GM18951 (cell line): Measurements from ENCODE around the gene RAB5IF.

ENCODE experiments used
- POLR2A ChIP-seq: IDR thresholded peaks from 4 replicates; pipeline ENCODE4 v1.6.1; 2011; ENCODE audit warnings: mild to moderate bottlenecking; ENCODE audit not compliant: insufficient read length, insufficient read depth; ENCODE audit errors: extremely low read depth
- in situ Hi-C: fragments of 300-500 bp; cut with MboI; formaldehyde crosslinking; loops from one replicate; pipeline ENCODE4 v1.12.0; 2022; ENCODE audit warnings: low sequenced_read_pairs, mixed read lengths, inconsistent platforms; ENCODE audit not compliant: unreplicated experiment

The RAB5IF gene

DNA sequence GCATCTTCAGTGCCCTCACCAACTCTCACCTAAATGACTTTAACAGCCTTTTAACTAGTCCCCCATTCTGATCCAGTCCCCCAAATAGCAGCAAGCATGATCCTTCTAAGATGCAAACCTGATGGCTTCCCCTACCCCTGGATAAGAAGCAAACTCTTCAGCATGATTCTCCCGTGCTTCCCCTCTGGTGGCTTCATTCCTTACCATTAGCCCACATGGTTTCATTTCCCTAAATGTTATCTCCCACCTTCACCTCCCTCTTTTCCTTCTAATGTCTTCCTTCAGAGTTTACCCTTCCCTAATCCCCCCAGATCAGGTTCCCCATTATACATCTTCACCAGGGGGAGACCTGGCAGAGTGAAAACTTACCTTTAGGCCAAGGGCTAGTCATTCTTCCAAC lies 4.0 kb upstream of the RAB5IF start:
- no peak for TF ChIP-seq POLR2A
- in situ Hi-C loops: loop anchor here (25.0 kb wide), 1 partner anchor 286 kb away; the partner anchor contains the start of gene TLDC2

DNA sequence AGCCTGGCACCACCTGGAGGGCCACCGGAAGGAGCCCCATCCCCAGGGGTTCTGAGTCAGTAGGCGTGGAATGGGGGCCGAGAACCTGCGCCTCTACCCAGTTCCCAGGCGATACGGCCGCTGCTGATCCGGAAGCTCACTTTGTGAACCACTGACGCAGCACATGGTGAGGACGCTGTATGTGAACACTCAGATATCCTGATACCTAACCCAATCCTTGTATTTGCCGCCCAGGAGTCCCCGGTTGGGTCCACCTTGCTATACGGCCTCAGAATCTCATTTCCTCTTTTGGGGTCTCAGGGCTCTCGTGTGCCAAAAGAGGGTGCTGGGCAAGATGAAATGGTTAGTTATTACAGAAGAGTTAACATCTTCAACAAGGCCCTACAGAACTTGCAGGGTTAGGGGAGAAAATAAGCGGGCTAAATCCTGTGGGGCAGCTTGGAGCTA lies 604 bp upstream of the RAB5IF start:
- in situ Hi-C loops: loop anchor here (25.0 kb wide), 1 partner anchor 282 kb away; the partner anchor contains the start of gene TLDC2
- no peak for TF ChIP-seq POLR2A

DNA sequence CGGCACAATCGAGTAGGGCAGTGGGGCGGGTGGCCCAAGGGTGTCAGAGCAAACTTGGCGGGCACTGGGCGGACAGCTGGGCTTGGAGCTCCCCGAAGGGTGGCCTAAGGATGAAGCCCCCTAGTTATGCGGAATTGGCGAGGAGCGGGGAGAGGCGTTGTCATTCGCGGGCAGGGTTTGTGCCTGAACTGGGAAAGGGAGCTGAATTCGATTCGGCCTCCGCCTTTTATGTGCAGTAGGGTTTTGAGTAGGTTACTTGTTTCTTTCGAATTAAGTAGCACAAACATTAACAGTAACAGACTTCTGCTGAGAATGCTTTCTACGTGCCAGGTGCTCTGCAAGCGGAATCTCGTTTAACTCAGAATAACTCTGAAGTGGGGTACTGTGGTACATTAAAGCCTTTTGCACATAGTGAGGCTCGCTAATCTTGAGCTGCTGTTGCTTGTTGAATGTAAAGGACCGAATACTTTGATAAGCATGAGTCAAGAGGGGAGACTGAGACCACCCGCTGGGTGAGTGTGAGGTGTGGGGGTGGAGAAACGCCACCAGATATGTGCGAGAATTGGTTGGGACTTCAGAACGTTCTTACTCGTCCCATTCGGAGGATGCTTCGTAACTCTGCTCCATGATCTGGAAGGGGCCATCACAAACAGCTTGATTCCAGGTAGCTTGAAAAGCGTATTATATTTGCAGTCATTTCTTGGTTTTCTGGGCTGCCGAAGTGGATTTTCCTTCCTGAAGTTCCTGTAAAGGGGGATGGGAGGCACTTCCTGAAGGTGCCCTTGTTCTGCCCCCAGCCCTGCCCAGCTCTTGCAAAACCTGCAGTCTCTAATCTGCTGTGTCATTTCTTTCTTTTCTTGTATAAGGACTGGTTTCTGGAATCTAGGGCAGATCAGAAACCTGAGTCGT lies 833 bp downstream of the RAB5IF start:
- in situ Hi-C loops: loop anchor here (25.0 kb wide), 1 partner anchor 281 kb away; the partner anchor contains the start of gene TLDC2
- no peak for TF ChIP-seq POLR2A

DNA sequence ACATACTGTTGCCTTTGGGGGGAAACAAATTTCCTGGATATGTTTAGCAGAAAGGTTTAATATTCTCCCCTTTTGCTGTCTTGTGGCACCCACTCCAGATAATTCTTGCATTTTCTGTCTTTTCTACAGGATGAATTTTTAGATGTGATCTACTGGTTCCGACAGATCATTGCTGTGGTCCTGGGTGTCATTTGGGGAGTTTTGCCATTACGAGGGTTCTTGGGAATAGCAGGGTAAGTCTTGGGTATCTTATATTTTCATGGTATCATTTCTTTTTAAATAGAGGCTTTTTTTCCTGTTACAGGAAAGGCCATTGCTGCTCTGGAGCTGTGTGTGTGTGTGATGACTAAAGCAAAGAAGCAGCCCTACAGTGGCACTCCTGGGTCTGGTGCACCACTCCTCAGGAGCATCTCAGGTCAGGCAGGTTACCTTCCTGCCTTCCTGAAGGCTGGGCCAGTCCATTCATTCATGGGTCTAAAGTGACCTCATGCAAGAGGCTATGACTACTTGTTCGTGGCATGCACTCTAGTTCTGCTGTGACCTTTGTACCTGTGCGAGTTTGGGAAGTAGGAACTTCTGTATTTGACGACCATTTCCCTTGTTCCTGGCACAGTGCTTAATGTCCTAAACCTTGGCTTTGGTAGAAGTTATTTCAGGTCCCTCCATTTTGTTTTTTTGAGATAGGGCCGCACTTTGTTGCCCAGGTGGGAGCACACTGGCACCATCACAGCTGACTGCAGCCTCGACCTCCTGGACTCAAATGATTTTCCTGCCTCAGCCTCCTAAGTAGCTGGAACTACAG lies 2.2 kb downstream of the RAB5IF start:
- no peak for TF ChIP-seq POLR2A
- in situ Hi-C loops: loop anchor here (25.0 kb wide), 1 partner anchor 280 kb away; the partner anchor contains the start of gene TLDC2

DNA sequence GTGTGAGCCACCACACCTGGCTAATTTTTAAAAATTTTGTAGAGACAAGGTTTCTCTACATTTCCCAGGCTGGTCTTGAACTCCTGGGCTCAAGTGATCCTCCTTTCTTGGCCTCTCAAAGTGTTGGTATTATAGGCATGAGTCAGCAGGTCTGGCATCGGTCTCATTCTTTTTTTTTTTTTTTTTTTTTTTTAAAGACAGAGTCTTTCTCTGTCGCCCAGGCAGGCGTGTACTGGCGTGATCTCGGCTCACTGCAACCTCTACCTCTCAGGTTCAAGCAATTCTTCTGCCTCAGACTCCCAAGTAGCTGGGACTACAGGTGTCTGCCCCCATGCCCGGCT lies 2.8 kb downstream of the RAB5IF start:
- in situ Hi-C loops: loop anchor here (25.0 kb wide), 1 partner anchor 279 kb away; the partner anchor contains the start of gene TLDC2

DNA sequence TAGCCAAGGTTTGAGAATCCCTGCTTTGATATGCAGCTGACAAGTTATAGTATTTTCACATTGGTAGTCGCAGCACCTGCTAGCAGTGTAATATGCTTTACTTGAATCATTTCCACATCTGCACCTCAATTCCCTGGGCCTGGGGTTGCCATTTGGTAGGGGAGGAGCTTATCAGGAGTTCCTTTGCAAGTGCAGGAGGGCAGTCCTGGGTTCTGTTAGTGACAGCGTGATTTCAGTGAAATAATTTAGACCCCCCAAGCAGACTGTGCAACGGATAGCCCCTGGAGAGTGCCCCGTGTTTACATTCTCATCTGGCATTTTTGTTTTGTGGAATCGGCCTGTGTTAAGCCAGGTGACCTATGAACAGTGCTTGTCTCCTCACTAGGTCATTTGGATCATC lies 6.0 kb downstream of the RAB5IF start:
- in situ Hi-C loops: loop anchor here (25.0 kb wide), 1 partner anchor 276 kb away; the partner anchor contains the start of gene TLDC2
- TF ChIP-seq POLR2A: no peak

DNA sequence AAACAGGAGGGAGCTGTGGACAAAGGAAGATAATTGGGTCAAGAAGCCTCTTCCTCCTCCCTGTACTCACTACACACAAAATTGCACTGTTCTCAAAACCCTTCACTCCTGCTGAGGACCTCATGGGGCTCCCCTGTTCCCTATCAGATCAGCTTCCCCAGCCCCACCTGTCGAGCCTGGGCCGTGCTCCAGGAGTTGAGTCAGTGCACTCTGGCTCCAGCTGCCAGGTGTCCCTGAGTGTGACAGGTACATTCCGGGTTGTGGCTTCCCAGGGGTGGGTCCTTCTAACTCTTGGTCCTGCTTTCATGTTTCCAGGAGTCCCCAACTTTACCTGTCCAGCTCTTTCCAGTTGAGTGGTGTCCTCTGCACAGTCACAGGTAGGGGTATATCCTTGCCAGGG lies 8.4 kb downstream of the RAB5IF start:
- in situ Hi-C loops: loop anchor here (25.0 kb wide), 1 partner anchor 273 kb away; the partner anchor contains the start of gene TLDC2
- TF ChIP-seq POLR2A: no peak

DNA sequence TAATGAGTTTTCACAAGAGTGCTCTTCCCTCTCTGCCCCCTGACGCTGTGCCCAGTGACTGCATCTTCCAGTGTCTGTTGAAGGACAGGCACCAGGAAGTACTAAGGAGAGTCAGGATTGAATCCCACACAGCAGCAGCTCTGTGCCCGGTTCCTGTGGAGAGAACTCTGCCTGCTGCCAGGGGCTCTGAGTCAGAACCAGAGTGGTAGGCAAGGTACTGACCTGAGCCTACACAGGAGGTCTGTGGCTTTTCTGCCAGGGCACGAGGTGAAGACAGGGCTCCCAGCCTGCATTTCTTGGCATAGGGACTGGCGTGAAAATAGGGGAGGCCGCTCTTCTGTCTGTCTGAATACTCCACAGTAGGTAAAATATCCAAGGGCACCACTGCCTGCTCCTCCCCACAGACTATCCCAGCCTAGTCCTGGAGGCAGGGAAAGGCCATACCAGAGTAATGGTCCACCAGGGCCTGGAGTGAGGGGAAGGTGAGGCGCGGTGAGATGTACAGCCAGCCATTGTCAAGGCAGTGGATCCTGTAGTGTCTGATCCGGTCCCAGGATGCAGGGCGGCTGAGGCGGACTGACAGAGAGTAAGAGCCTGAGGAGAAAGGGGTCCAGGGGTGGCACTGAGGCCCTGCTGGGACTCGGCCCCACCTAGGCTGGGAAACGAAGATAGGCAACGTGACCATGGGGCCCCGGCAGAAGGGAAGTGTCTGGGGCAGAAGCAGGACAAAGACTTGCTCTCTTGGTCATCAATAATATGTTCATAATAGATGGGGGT lies 9.4 kb downstream of the RAB5IF start:
- in situ Hi-C loops: loop anchor here (25.0 kb wide), 1 partner anchor 272 kb away; the partner anchor contains the start of gene TLDC2
- TF ChIP-seq POLR2A: no peak

DNA sequence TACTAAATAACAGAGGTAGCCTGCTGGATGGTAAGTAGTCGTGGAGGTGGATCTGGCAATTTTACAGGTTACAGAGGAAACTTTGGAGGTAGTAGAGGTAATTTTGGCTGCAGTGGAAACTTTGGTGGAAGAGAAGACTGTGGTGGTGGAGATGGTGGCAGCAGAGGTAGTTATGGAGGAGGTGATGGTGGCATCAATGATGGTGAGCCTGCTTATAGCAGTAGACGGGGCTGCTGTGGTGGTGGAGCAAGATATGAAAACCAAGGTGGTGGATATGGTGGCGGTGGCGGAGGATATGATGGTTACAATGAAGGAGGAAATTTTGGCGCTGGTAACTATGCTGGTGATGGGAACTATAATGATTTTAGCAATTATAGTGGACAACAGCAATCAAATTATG lies 15.3 kb downstream of the RAB5IF start:
- in situ Hi-C loops: loop anchor here (25.0 kb wide), 1 partner anchor 266 kb away; the partner anchor contains the start of gene TLDC2
- TF ChIP-seq POLR2A: no peak

DNA sequence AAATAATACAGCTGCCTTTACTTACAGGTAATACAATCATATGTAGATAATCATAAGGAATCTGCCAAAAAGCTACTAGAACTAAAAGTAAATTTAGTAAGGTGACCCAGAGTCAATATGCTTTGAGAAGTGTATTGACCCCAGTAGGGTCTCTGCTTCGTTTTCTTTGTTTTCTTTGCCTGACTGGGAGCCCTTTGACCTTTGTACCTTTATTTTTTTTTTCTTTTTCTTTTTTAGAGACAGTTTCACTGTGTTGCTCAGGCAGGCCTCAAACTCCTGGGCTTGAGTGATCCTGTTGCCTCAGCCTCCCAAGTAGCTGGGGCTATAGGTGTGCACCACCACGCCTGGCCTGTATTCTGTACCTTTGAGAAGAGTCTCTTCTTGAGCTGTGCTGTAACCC lies 17.9 kb downstream of the RAB5IF start:
- no peak for TF ChIP-seq POLR2A
- in situ Hi-C loops: loop anchor here (25.0 kb wide), 1 partner anchor 264 kb away; the partner anchor contains the start of gene TLDC2

DNA sequence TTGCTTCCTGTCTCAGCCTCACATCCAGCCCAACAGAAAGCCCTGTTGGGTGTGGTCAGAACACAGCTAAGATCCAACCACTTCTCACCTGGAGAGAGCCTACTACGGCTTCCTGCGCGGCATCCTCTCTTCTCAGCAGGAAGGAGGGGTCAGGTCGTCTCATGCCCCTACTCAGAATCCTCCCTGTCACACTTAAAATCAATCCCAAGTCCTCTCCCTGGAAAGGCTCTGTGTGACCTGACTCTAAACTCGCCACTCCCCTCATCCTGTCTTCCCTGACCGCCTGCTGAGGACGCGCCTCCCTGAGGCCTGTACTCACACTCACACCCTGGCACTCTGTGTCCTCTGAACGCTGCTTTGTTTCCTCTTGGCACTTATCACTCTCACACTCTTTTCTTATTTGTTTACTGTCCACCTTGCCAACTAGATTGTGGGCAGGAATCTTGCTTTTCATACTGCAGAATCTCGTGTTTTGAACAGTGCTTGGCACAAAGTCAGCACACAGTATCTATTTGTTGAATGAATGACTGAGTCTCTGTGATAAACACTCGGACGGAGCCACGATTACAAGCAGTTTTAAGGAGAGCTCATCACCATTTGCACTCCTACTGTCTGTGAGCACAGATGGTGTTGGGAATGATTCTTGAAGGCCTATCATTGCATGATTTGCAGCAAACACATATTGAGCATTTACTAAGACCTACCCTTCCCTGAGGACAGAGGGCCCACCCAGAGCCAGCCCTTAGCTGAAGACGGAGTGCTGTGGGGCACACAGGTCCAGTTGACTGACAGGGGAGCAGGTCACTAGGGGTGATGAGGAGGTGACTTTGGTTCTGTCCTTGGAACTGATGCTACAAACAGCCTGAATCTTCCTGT lies 18.7 kb downstream of the RAB5IF start:
- in situ Hi-C loops: loop anchor here (25.0 kb wide), 1 partner anchor 263 kb away; the partner anchor contains the start of gene TLDC2
- no peak for TF ChIP-seq POLR2A
